ENCODE measurements around the gene ABCF2.

The ABCF2 gene

GRCh38 chr7:151215396-151215795, 11.6 kb downstream of the ABCF2 start:
- DNase-seq = no peak

- DNase-seq = no peak
Measured at GRCh38 chr7:151213826-151214225, 13.2 kb downstream of the ABCF2 start.

GRCh38 chr7:151212626-151213025, 14.4 kb downstream of the ABCF2 start:
- DNase-seq = no peak

- DNase-seq = no peak
Measured at GRCh38 chr7:151211155-151211772, 15.7 kb downstream of the ABCF2 start.

GRCh38 chr7:151210087-151210854, 16.7 kb downstream of the ABCF2 start, which contains the start of gene H2BK1:
TSS of gene H2BK1 (minus strand) at chr7:151210488. CDS start at chr7:151210318, 170 bp downstream.
- no peak for DNase-seq

GRCh38 chr7:151209588-151209987, 17.4 kb downstream of the ABCF2 start:
- no peak for DNase-seq

GRCh38 chr7:151208253-151208862, 18.6 kb downstream of the ABCF2 start:
- no peak for DNase-seq

- no peak for DNase-seq
Measured at GRCh38 chr7:151207804-151208203, 19.2 kb downstream of the ABCF2 start.

GRCh38 chr7:151207315-151207714, 19.7 kb downstream of the ABCF2 start:
- DNase-seq = no peak

- no peak for DNase-seq
Measured at GRCh38 chr7:151206914-151207313, 20.1 kb downstream of the ABCF2 start.

- no peak for DNase-seq
Measured at GRCh38 chr7:151205730-151206129, 21.3 kb downstream of the ABCF2 start.

- DNase-seq = no peak
Measured at GRCh38 chr7:151204383-151205032, 22.5 kb downstream of the ABCF2 start.

GRCh38 chr7:151202836-151203235, 24.2 kb downstream of the ABCF2 start:
- no peak for DNase-seq

- no peak for DNase-seq
Measured at GRCh38 chr7:151201751-151202150, 25.3 kb downstream of the ABCF2 start.

- no peak for DNase-seq
Measured at GRCh38 chr7:151201344-151201743, 25.7 kb downstream of the ABCF2 start.

GRCh38 chr7:151198945-151199848, 27.8 kb downstream of the ABCF2 start:
- no peak for DNase-seq

GRCh38 chr7:151197932-151198331, 29.1 kb downstream of the ABCF2 start:
- DNase-seq = no peak

- no peak for DNase-seq
Measured at GRCh38 chr7:151195616-151196450, 31.2 kb downstream of the ABCF2 start.

GRCh38 chr7:151194188-151194587, 32.8 kb downstream of the ABCF2 start:
- no peak for DNase-seq

GRCh38 chr7:151193203-151193978, 33.6 kb downstream of the ABCF2 start:
- DNase-seq = no peak
